IMR-90 (cell line): Measurements from ENCODE around the gene TUBA3C. TPM values are rescaled to one million over a fixed set of nuclear protein-coding genes. Genes with fewer than 3 reads are reported as not detected.

ENCODE experiments used
- ATAC-seq: fragments of 200-7000 bp; cut with Tn5 transposase; 2 replicates; pipeline ENCODE4 v1.9.1; 2020; ENCODE audit warnings: low read depth, mild to moderate bottlenecking, moderate library complexity
- BruUV-seq: library from RNA; stranded (reverse); fragments of 400-500 nt; replicated peaks from 2 replicates; lab custom pipeline; 2021; lab: Mats Ljungman, UMichigan
- CTCF ChIA-PET: fragments of 300-600 bp; formaldehyde crosslinking; extraction: SDS; loops from one replicate; lab custom pipeline; 2021; ENCODE audit warnings: antibody characterized with exemption; lab: Yijun Ruan, JAX
- POLR2A ChIA-PET: fragments of 300-600 bp; sonication (Branson Sonifier 250); formaldehyde crosslinking; loops from one replicate; lab custom pipeline; 2022; ENCODE audit warnings: antibody characterized with exemption; ENCODE audit not compliant: unreplicated experiment; lab: Charles Lee
- DNase-seq: peaks from one replicate; pipeline ENCODE4 v3.0.0; 2013
- H2AFZ ChIP-seq: replicated peaks from 2 replicates; pipeline ENCODE3; 2013; ENCODE audit warnings: low read length, mild to moderate bottlenecking; ENCODE audit not compliant: poor library complexity
- H2AK5ac ChIP-seq: 2 replicates; pipeline ENCODE4 v1.6.1; 2013; ENCODE audit warnings: low read depth, low read length, inconsistent platforms
- H2AK9ac ChIP-seq: replicated peaks from 2 replicates; pipeline ENCODE3; 2013; ENCODE audit warnings: mild to moderate bottlenecking, low read depth, low read length, moderate library complexity; ENCODE audit not compliant: poor library complexity
- H2BK120ac ChIP-seq: 2 replicates; pipeline ENCODE4 v1.6.1; 2013; ENCODE audit warnings: low read depth, low read length, inconsistent platforms
- H2BK15ac ChIP-seq: 3 replicates; pipeline ENCODE4 v1.6.1; 2013; ENCODE audit warnings: low read depth, low read length, inconsistent platforms
- H2BK20ac ChIP-seq: 2 replicates; pipeline ENCODE4 v1.6.1; 2013; ENCODE audit warnings: low read depth, mild to moderate bottlenecking, inconsistent platforms, low read length, moderate library complexity
- H2BK5ac ChIP-seq: 2 replicates; pipeline ENCODE4 v1.6.1; 2013; ENCODE audit warnings: mild to moderate bottlenecking, low read depth, low read length, inconsistent platforms; ENCODE audit not compliant: poor library complexity, severe bottlenecking
- H3K14ac ChIP-seq: replicated peaks from 2 replicates; pipeline ENCODE4 v1.6.1; 2013; ENCODE audit warnings: low read depth, low read length, inconsistent platforms
- H3K18ac ChIP-seq: 2 replicates; pipeline ENCODE4 v1.6.1; 2013; ENCODE audit warnings: low read depth, low read length, control low read depth
- H3K23ac ChIP-seq: 2 replicates; pipeline ENCODE4 v1.6.1; 2013; ENCODE audit warnings: low read depth, low read length, inconsistent platforms
- H3K27ac ChIP-seq: 2 replicates; pipeline ENCODE4 v1.5.1; 2013; ENCODE audit warnings: mild to moderate bottlenecking, control low read depth, low read length; ENCODE audit not compliant: insufficient read depth
- H3K27me3 ChIP-seq: 2 replicates; pipeline ENCODE4 v1.6.1; 2013; ENCODE audit warnings: low read length; ENCODE audit not compliant: control insufficient read depth, insufficient read depth
- H3K36me3 ChIP-seq: 2 replicates; pipeline ENCODE4 v1.6.1; 2013; ENCODE audit warnings: low read length, mixed read lengths; ENCODE audit not compliant: control insufficient read depth, insufficient read depth
- H3K4ac ChIP-seq: 2 replicates; pipeline ENCODE4 v1.6.1; 2013; ENCODE audit warnings: low read depth, low read length, inconsistent platforms
- H3K4me1 ChIP-seq: 2 replicates; pipeline ENCODE4 v1.6.1; 2013; ENCODE audit warnings: low read length, mixed read lengths; ENCODE audit not compliant: control insufficient read depth, insufficient read depth
- H3K4me2 ChIP-seq: 2 replicates; pipeline ENCODE4 v1.6.1; 2013; ENCODE audit warnings: low read depth, mild to moderate bottlenecking, control low read depth, low read length, moderate library complexity
- H3K4me3 ChIP-seq: 2 replicates; pipeline ENCODE4 v1.5.1; 2013; ENCODE audit warnings: low read depth, mild to moderate bottlenecking, control low read depth, low read length, moderate library complexity; ENCODE audit not compliant: insufficient read depth
- H3K56ac ChIP-seq: 2 replicates; pipeline ENCODE4 v1.6.1; 2013; ENCODE audit warnings: low read length, inconsistent platforms; ENCODE audit not compliant: insufficient read depth; ENCODE audit errors: extremely low read depth
- H3K79me1 ChIP-seq, 2 experiments: 2 replicates each; pipeline ENCODE4 v1.6.1; 2013; ENCODE audit warnings: low read length in 2 of 2, inconsistent platforms in 1 of 2, low read depth in 1 of 2
- H3K9ac ChIP-seq: 2 replicates; pipeline ENCODE4 v1.6.1; 2013; ENCODE audit warnings: low read depth, low read length, control low read depth
- H3K9me1 ChIP-seq: 2 replicates; pipeline ENCODE4 v1.6.1; 2013; ENCODE audit warnings: low read length, inconsistent platforms; ENCODE audit not compliant: insufficient read depth
- H3K9me3 ChIP-seq: 2 replicates; pipeline ENCODE4 v1.6.1; 2013; ENCODE audit warnings: low read length; ENCODE audit not compliant: control insufficient read depth, insufficient read depth
- H4K20me1 ChIP-seq: 2 replicates; pipeline ENCODE4 v1.6.1; 2013; ENCODE audit warnings: low read length, inconsistent platforms; ENCODE audit not compliant: insufficient read depth
- H4K5ac ChIP-seq: 2 replicates; pipeline ENCODE4 v1.6.1; 2013; ENCODE audit warnings: mild to moderate bottlenecking, low read depth, low read length, control low read depth
- H4K8ac ChIP-seq, 2 experiments: 2 replicates each; pipeline ENCODE4 v1.6.1; 2013; ENCODE audit warnings: low read depth in 2 of 2, low read length in 2 of 2, control low read depth in 1 of 2, inconsistent platforms in 1 of 2
- H4K91ac ChIP-seq: 2 replicates; pipeline ENCODE4 v1.6.1; 2013; ENCODE audit warnings: low read depth, low read length, inconsistent platforms; ENCODE audit not compliant: insufficient read depth
- BHLHE40 ChIP-seq: fragments of 150-350 bp; IDR thresholded peaks from 2 replicates; pipeline ENCODE4 v1.6.1; 2016; ENCODE audit warnings: mild to moderate bottlenecking, low read depth, low read length
- CEBPB ChIP-seq: IDR thresholded peaks from 2 replicates; pipeline ENCODE4 v1.6.1; 2012; ENCODE audit warnings: low read depth, low read length, improper control_type of control experiment
- CHD1 ChIP-seq: IDR thresholded peaks from 2 replicates; pipeline ENCODE4 v1.6.1; 2012; ENCODE audit warnings: low read depth, low read length, improper control_type of control experiment
- FOS ChIP-seq: fragments of 150-350 bp; IDR thresholded peaks from 2 replicates; pipeline ENCODE4 v1.6.1; 2016; ENCODE audit warnings: low read depth, low read length
- MAFK ChIP-seq: IDR thresholded peaks from 2 replicates; pipeline ENCODE4 v1.6.1; 2012; ENCODE audit warnings: low read depth, low read length, improper control_type of control experiment
- MAZ ChIP-seq: IDR thresholded peaks from 2 replicates; pipeline ENCODE4 v1.6.1; 2012; ENCODE audit warnings: low read depth, mild to moderate bottlenecking, low read length, improper control_type of control experiment, moderate library complexity, borderline replicate concordance
- MXI1 ChIP-seq: IDR thresholded peaks from 2 replicates; pipeline ENCODE4 v1.6.1; 2012; ENCODE audit warnings: low read depth, mild to moderate bottlenecking, low read length, moderate library complexity, borderline replicate concordance
- NFE2L2 ChIP-seq: fragments of 150-350 bp; IDR thresholded peaks from 2 replicates; pipeline ENCODE4 v1.6.1; 2016; ENCODE audit warnings: low read depth, mild to moderate bottlenecking, low read length
- RAD21 ChIP-seq: IDR thresholded peaks from 2 replicates; pipeline ENCODE4 v1.6.1; 2012; ENCODE audit warnings: low read length, improper control_type of control experiment
- RCOR1 ChIP-seq: IDR thresholded peaks from 2 replicates; pipeline ENCODE4 v1.6.1; 2012; ENCODE audit warnings: mild to moderate bottlenecking, low read length, improper control_type of control experiment; ENCODE audit not compliant: insufficient replicate concordance
- RFX5 ChIP-seq: IDR thresholded peaks from 2 replicates; pipeline ENCODE4 v1.8.0; 2012; ENCODE audit warnings: low read depth, mild to moderate bottlenecking, low read length, moderate library complexity
- SMC3 ChIP-seq: fragments of 150-350 bp; IDR thresholded peaks from 2 replicates; pipeline ENCODE4 v1.6.1; 2016; ENCODE audit warnings: low read depth, mild to moderate bottlenecking, antibody characterized with exemption, low read length, moderate library complexity
- USF2 ChIP-seq: fragments of 150-350 bp; IDR thresholded peaks from 2 replicates; pipeline ENCODE4 v1.6.1; 2017; ENCODE audit warnings: mild to moderate bottlenecking, antibody characterized with exemption, low read length, low read depth
- WGBS, 2 experiments: methylation state at CpG; one replicate each; pipeline versions ENCODE4 v1.1.5 to v1.1.7; 2013; ENCODE audit warnings: missing lambda C conversion rate in 2 of 2; ENCODE audit not compliant: insufficient read length in 1 of 2; ENCODE audit errors: extremely low coverage in 2 of 2; 5-methylcytosine and 5-hydroxymethylcytosine counted together
- dilution Hi-C: fragments of 300-500 bp; cut with HindIII; formaldehyde crosslinking; loops from one replicate; pipeline ENCODE4 v1.14.3; 2018; ENCODE audit warnings: low sequenced_read_pairs; ENCODE audit not compliant: unreplicated experiment
- in situ Hi-C: fragments of 300-500 bp; cut with MboI; formaldehyde crosslinking; loops from 3 replicates; pipeline ENCODE4 v1.14.3; 2019; ENCODE audit warnings: low sequenced_read_pairs, inconsistent platforms, mixed read lengths
- intact Hi-C: fragments of 100-400 bp; cut with micrococcal nuclease; formaldehyde crosslinking; loops from 2 replicates; pipeline ENCODE4 v1.10.0; 2022
- polyA plus RNA-seq, 3 experiments: library from polyadenylated mRNA; depleted of rRNA; stranded (reverse); fragments of >200 nt; gene quantifications; 2 replicates each; pipeline ENCODE4 v1.2.3, GENCODE V29; 2012; ENCODE audit warnings: low replicate concordance in 1 of 3
- total RNA-seq: library from RNA; depleted of rRNA; stranded (reverse); fragments of >200 nt; gene quantifications from 2 replicates; pipeline ENCODE4 v1.2.3, GENCODE V29; 2012

TUBA3C gene
- total and polyA plus RNA-seq, 2 of the 4 experiments (the other 2 are of a cell fraction) = not detected

GRCh38 chr13:19152403-19152802 is 29.2 kb downstream of the TUBA3C start:
- no peak for DNase-seq
- H3K4me3 ChIP-seq = no peak overlapping the region
- H3K9ac ChIP-seq = no peak overlapping the region
- intact Hi-C loops (no loop called here), in situ Hi-C loops (no loop called here), dilution Hi-C loops (no loop called here)
- H2BK15ac ChIP-seq = no peak overlapping the region
- ATAC-seq = no peak
- no peak overlapping the region for H2AK5ac ChIP-seq
- H3K23ac ChIP-seq = no peak overlapping the region
- no peak overlapping the region for H3K4ac ChIP-seq
- no peak overlapping the region for H3K18ac ChIP-seq
- H3K56ac ChIP-seq = no peak overlapping the region
- H4K8ac ChIP-seq = no peak overlapping the region
- H3K9me1 ChIP-seq = no peaks in the 10 kb centered on the region
- 20% methylated on average over 2 of the region's 5 CpGs; no CpG with 5 or more reads in 1 of the 2 experiments for WGBS, 2 experiments
- peaks cover 61% of the 10 kb centered on the region for H3K9me3 ChIP-seq
- TF ChIP-seq CEBPB (no peak), USF2 (no peak), FOS (no peak), RAD21 (no peak), CHD1 (no peak), NFE2L2 (no peak), SMC3 (no peak), MAZ (no peak), MAFK (no peak), RCOR1 (no peak), MXI1 (no peak), RFX5 (no peak), BHLHE40 (no peak)
- H2BK5ac ChIP-seq = no peak overlapping the region
- no peak overlapping the region for H3K4me2 ChIP-seq
- no TSS peak for BruUV-seq
- H2AFZ ChIP-seq = no peak overlapping the region
- H2AK9ac ChIP-seq = no peak overlapping the region
- H4K91ac ChIP-seq = no peak overlapping the region
- no peaks in the 10 kb centered on the region for H3K4me1 ChIP-seq
- H4K20me1 ChIP-seq = no peaks in the 10 kb centered on the region
- no peak overlapping the region for H4K5ac ChIP-seq
- POLR2A ChIA-PET = no interaction called here
- no peaks in the 10 kb centered on the region for H3K79me1 ChIP-seq
- no peaks in the 10 kb centered on the region for H3K36me3 ChIP-seq
- H3K27me3 ChIP-seq = no peaks in the 10 kb centered on the region
- no peak overlapping the region for H2BK20ac ChIP-seq
- no peak overlapping the region for H3K27ac ChIP-seq
- no peak overlapping the region for H2BK120ac ChIP-seq
- CTCF ChIA-PET = no interaction called here
- H3K14ac ChIP-seq = no peak overlapping the region
